Stimulated activated memory B cell treated with anti-CD40 and anti-IgM and Interleukin-4, amounts not matched to agents 10 μg/mL and 1 μg/mL and 100 μg/mL, for 72 hours (primary cell): ENCODE measurements around the gene ATL2.

Experiments used
- ATAC-seq: fragments of 150-1000 bp; cut with Tn5 transposase; 2 replicates; pipeline ENCODE4 v1.10.0; 2021
- H3K27ac Mint-ChIP-seq: one replicate; pipeline ENCODE4 v1.8.0; 2022; ENCODE audit warnings: mild to moderate bottlenecking, mixed read lengths
- H3K27me3 Mint-ChIP-seq: one replicate; pipeline ENCODE4 v1.8.0; 2022; ENCODE audit warnings: mixed read lengths
- H3K36me3 Mint-ChIP-seq: one replicate; pipeline ENCODE4 v1.8.0; 2022; ENCODE audit warnings: mixed read lengths
- H3K4me1 Mint-ChIP-seq: one replicate; pipeline ENCODE4 v1.8.0; 2022; ENCODE audit warnings: mixed read lengths
- H3K4me3 Mint-ChIP-seq: one replicate; pipeline ENCODE4 v1.8.0; 2022; ENCODE audit warnings: mild to moderate bottlenecking, moderate library complexity, mixed read lengths
- H3K9me3 Mint-ChIP-seq: one replicate; pipeline ENCODE4 v1.8.0; 2022; ENCODE audit warnings: mixed read lengths

ATL2 gene

DNA sequence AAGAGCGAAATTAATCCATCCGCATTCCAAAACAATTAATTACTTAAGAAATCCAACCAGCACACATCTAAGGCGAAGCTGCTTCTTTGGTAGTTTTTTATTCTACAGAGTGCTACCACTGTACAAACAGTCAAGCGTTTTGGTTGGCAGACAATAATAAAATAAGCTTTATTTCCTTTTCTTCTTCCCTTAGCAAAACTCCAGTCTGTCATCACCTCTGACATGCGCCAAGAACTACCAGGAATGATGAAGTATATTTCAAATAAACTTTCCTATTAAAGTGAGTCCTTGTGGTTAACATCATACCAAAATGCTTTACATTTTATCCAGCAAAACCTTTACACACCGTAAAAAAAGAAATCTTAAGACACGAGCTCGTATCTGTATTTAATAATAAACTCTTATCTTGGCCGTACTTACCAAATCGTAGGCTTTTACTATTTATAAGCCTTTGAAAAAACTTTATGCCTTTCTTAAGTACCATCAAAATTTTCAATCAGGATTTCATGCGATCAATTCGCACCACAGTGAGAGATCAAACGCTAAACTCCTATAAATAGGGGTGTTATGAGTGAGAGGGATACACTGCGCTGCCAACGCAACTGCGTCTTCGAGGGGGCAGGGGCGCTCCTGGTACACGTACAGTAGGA lies 1.3 kb downstream of the ATL2 start:
- Mint-ChIP-seq H3K27me3 (no peaks in the 10 kb centered on the region), H3K4me1 (peaks cover 56% of the 10 kb centered on the region), H3K9me3 (no peaks in the 10 kb centered on the region), H3K4me3 (peak overlapping the region; percentile 88), H3K36me3 (peaks cover 2% of the 10 kb centered on the region), H3K27ac (peak overlapping the region; percentile 88)
- ATAC-seq, result no peak

DNA sequence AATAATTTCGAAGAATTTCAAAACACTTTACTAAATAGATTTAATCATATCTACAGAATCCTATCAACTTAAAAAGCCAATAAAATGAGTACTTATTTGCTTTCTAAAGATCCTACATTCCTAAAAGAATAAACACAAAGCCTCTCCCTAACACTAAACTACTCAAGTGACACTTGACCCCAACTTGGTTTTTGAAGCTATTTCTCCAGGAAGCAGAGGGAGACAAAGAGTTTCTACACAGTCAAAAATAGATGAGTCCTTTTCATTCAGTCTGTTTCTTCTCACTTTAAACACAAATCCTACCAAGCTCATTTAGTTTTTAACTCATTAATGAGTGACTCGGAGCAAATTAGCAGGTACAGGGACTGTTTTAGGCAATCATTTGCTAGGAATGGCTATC lies 2.1 kb downstream of the ATL2 start:
- H3K27ac Mint-ChIP-seq, result peak overlapping the region; percentile 88
- H3K9me3 Mint-ChIP-seq, result no peaks in the 10 kb centered on the region
- H3K4me3 Mint-ChIP-seq, result no peak overlapping the region
- no peaks in the 10 kb centered on the region for H3K27me3 Mint-ChIP-seq
- peaks cover 54% of the 10 kb centered on the region for H3K4me1 Mint-ChIP-seq
- H3K36me3 Mint-ChIP-seq, result peaks cover 5% of the 10 kb centered on the region
- no peak for ATAC-seq

DNA sequence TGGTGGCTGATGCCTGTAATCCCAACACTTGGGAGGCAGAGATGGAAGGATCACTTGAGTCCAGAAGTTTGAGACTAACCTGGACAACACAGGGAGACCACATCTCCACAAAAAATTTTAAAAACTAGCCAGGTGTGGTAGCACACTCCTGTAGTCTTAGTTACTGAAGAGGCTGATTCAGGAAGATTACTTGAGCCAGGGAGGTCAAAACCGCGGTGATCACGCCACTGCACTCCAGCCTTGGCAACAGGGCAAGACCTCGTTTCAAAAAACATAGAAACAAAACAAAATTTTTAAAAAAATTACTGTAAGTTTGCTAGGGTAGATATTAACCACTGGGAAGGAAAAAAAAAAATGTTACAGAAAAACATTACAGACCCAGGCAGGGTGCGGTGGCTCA lies 5.8 kb downstream of the ATL2 start:
- peaks cover 5% of the 10 kb centered on the region for H3K36me3 Mint-ChIP-seq
- no peak overlapping the region for H3K27ac Mint-ChIP-seq
- no peaks in the 10 kb centered on the region for H3K27me3 Mint-ChIP-seq
- no peak for ATAC-seq
- H3K9me3 Mint-ChIP-seq, result no peaks in the 10 kb centered on the region
- no peak overlapping the region for H3K4me3 Mint-ChIP-seq
- H3K4me1 Mint-ChIP-seq, result peaks cover 51% of the 10 kb centered on the region

DNA sequence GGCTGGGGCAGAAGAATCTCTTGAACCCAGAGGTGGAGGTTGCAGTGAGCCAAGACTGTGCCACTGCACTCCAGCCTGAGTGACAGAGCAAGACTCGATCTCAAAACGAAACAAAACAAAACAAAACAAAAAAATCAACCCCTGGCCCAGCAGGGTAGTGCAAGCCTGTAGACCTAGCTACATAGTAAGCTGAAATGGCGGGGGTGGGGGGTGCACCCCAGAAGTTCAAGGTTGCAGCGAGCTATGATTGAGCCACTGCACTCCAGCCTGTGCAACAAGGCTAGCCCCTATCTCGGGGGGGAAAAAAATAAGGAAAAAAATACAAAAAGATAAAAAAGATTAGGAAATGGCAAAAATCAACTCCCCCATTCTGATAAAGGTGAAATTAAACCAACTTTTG lies 6.4 kb downstream of the ATL2 start:
- peaks cover 46% of the 10 kb centered on the region for H3K4me1 Mint-ChIP-seq
- ATAC-seq, result no peak

DNA sequence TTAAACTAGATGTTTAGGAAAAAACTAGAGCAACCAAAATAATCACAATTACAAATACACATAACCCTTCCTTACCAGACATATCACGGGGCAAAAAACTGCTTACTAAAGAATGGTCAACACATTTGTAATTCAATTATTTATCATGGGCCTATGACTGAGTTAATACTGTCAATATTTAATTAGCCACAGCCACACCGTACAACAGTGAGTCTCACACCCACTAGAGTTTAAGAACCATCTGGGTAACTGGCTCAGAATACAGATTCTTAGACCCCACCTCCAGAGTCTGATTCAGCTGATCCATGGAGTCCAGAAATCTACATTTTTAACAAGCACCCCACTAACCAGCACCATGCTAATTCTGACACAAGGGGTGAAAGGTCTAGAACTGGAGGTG lies 14.8 kb downstream of the ATL2 start:
- Mint-ChIP-seq H3K27ac (no peak overlapping the region), H3K36me3 (no peaks in the 10 kb centered on the region), H3K4me1 (peaks cover 32% of the 10 kb centered on the region), H3K27me3 (no peaks in the 10 kb centered on the region), H3K4me3 (no peak overlapping the region), H3K9me3 (no peaks in the 10 kb centered on the region)
- no peak for ATAC-seq

More for the DNA sequence above, 6.4 kb downstream of the ATL2 start:
- no peak overlapping the region for H3K4me3 Mint-ChIP-seq
- peaks cover 5% of the 10 kb centered on the region for H3K36me3 Mint-ChIP-seq
- no peaks in the 10 kb centered on the region for H3K9me3 Mint-ChIP-seq
- no peaks in the 10 kb centered on the region for H3K27me3 Mint-ChIP-seq
- no peak overlapping the region for H3K27ac Mint-ChIP-seq

DNA sequence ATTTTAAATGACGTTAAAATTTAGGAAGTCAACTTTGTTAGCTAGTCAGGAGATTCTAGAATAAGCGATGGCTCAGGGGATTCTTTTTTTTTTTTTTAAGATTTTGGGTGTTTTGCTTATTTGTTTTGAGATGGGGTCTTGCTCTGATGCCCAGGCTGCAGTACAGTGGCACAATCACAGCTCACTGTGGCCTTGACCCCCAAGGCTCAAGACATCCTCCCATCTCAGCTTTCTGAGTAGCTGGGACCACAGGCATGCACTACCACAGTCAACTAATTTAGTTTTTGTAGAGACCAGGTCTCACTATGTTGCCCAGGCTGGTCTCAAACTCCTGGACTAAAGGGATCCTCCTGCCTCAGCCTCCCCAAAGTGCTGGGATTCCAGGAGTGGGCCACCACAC lies 16.9 kb downstream of the ATL2 start:
- Mint-ChIP-seq H3K9me3 (no peaks in the 10 kb centered on the region), H3K4me3 (no peak overlapping the region), H3K36me3 (peaks cover 2% of the 10 kb centered on the region), H3K4me1 (peaks cover 24% of the 10 kb centered on the region), H3K27ac (no peak overlapping the region), H3K27me3 (no peaks in the 10 kb centered on the region)
- no peak for ATAC-seq

DNA sequence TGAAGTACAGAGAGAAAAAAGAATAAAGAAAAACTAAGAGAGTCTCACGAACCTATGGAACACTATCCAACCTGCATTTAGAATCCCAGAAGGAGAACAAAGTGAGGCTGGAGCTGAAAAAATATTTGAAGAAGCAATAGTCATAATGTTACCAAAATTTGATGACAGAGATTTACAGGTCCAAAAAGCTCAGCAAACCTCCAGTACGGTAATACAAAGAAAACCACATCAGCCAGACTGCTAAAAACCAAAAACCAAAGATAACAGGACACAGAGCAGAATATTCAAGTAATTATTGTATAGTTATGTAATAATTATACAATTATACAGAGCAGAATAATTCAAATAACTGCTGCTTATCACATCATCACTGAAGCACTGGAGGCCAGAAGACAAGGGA lies 23.7 kb downstream of the ATL2 start:
- H3K9me3 Mint-ChIP-seq, result no peaks in the 10 kb centered on the region
- no peaks in the 10 kb centered on the region for H3K27me3 Mint-ChIP-seq
- H3K36me3 Mint-ChIP-seq, result peaks cover 26% of the 10 kb centered on the region
- no peak overlapping the region for H3K4me3 Mint-ChIP-seq
- H3K27ac Mint-ChIP-seq, result no peak overlapping the region
- no peak for ATAC-seq
- peaks cover 19% of the 10 kb centered on the region for H3K4me1 Mint-ChIP-seq

DNA sequence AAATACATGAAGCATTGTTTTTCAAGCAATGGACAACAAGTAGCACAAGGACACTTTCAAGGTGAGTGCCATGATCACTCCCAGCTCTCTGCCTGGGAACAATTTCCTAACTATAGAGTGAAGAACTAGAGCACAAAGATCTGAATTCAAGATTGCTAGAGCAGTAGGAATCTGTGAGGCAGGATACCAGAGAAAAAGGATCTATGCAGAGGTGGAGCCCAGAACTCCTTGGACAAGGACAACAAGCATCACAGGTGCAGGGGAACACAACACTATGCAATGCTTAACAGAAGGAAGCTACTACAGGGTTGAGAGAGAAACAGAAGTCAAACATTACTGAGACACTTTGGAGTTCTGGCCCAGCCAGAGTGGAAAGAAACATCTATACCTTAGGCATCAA lies 24.7 kb downstream of the ATL2 start:
- no peak overlapping the region for H3K27ac Mint-ChIP-seq
- H3K4me3 Mint-ChIP-seq, result no peak overlapping the region
- H3K4me1 Mint-ChIP-seq, result peaks cover 19% of the 10 kb centered on the region
- peaks cover 26% of the 10 kb centered on the region for H3K36me3 Mint-ChIP-seq
- no peaks in the 10 kb centered on the region for H3K9me3 Mint-ChIP-seq
- H3K27me3 Mint-ChIP-seq, result no peaks in the 10 kb centered on the region
- ATAC-seq, result no peak

DNA sequence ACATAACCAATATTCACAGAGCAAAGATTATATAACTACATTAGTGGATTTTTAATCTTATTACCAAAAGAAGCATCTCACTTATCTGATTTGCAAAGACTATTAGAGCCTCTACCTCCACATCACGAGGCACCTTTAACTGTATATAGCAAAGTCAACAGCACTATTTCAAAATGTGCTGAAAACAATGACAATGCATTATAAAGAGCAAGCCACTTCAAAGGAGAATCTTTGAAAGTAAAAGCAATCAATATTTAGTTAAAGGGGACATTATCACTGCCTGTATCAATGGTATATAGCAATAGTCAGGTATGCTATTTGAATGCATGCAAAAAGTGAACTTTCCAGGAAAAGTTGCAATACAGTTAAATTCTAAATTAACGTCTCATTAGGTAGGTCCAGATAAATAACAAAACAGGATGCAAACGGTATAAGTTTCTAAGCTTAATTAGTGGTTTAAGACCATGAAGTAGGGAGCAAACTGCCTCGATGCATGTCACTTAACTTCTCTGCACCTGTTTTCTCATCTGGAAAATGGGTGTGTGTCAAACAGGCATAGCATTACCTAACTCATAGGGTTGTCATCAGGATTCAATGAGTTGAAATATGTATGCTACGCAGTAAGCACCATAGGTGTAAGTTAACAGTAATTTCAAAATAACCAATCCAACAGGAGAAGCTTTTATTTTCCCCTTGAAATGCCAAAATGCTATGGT lies 31.6 kb downstream of the ATL2 start:
- H3K4me1 Mint-ChIP-seq, result peaks cover 6% of the 10 kb centered on the region
- peaks cover 4% of the 10 kb centered on the region for H3K9me3 Mint-ChIP-seq
- H3K36me3 Mint-ChIP-seq, result peaks cover 38% of the 10 kb centered on the region
- no peak overlapping the region for H3K27ac Mint-ChIP-seq
- H3K4me3 Mint-ChIP-seq, result no peak overlapping the region
- ATAC-seq, result no peak
- H3K27me3 Mint-ChIP-seq, result no peaks in the 10 kb centered on the region

DNA sequence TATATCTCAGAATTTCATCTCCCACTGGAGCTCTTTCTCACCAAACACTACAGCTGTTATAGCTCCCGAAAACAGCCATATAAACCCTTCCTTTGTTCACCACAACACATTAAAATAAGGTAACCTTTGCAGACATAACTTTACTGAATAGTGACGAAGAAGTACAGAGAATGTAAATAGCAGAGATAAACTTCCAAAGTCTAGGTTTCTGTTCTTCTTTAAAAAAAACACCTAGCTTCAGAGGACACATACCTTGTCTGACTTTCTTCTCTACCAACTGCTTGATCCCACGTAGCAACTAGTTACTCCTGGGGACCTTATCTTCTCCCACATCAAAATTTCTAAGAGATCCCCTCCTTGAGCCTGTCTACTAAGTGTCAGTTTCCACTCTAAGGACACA lies 32.3 kb downstream of the ATL2 start:
- Mint-ChIP-seq H3K4me3 (no peak overlapping the region), H3K9me3 (peaks cover 4% of the 10 kb centered on the region), H3K4me1 (peaks cover 6% of the 10 kb centered on the region), H3K36me3 (peaks cover 37% of the 10 kb centered on the region), H3K27ac (no peak overlapping the region), H3K27me3 (no peaks in the 10 kb centered on the region)
- peak; percentile 59 for ATAC-seq

DNA sequence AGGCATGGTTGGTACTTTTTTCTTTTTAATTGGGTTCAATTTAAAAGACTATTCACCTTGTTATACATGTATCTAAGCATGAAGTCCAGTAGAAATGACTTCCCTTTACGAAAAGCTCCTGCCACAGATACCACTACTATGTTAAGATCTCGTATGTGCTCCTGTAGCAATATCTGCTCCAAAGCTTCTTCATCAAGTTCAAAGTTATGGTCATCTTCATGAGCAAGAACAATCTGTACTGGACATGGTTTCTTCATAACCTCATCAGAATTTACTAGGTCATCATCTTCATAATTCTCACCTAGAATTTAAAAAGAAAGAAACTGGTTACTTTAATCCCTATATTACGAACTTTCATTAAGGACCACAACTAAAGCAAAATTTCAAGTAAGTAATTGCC lies 33.9 kb downstream of the ATL2 start:
- no peak overlapping the region for H3K27ac Mint-ChIP-seq
- H3K4me1 Mint-ChIP-seq, result peaks cover 6% of the 10 kb centered on the region
- peaks cover 49% of the 10 kb centered on the region for H3K36me3 Mint-ChIP-seq
- ATAC-seq, result no peak
- no peaks in the 10 kb centered on the region for H3K27me3 Mint-ChIP-seq
- no peak overlapping the region for H3K4me3 Mint-ChIP-seq
- peaks cover 4% of the 10 kb centered on the region for H3K9me3 Mint-ChIP-seq

DNA sequence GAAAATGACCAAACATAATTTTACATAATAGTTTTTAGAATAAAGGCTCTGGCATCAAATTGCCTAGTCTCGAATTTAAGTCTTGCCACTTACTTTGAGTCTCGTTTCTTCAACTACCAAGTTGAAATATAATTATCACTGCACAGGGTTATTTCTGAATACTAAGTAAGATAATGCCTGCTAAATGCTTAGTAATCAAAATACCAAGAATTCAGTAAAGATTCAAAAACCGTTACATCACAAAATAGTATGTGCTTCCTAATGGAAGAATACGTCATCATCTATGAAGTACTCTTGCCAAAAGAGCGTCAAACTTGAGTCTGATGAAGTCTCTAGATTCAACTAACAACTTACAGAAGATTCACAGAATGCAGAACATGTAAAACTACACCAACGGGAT lies 40.5 kb downstream of the ATL2 start:
- Mint-ChIP-seq H3K4me1 (no peaks in the 10 kb centered on the region), H3K27ac (no peak overlapping the region), H3K9me3 (no peaks in the 10 kb centered on the region), H3K27me3 (no peaks in the 10 kb centered on the region), H3K4me3 (no peak overlapping the region), H3K36me3 (peaks cover 45% of the 10 kb centered on the region)
- no peak for ATAC-seq

DNA sequence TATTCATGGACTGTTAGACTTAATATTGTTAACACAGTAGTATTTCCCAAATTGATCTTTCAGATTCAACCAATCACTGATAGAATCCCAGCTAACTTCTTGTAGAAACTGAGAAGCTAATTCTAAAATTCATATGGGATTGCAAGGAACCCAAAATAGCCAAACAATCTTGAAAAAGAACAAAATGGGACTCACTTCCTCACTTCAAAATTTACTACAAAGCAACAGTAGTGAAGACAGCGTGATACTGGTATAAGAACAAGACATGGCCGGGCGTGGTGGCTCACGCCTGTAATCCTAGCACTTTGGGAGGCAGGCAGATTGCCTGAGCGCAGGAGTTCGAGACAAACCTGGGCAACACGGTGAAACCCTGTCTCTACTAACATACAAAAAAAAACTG lies 46.3 kb downstream of the ATL2 start:
- H3K27ac Mint-ChIP-seq, result no peak overlapping the region
- peaks cover 28% of the 10 kb centered on the region for H3K4me1 Mint-ChIP-seq
- H3K9me3 Mint-ChIP-seq, result peaks cover 5% of the 10 kb centered on the region
- H3K4me3 Mint-ChIP-seq, result no peak overlapping the region
- H3K36me3 Mint-ChIP-seq, result peaks cover 54% of the 10 kb centered on the region
- ATAC-seq, result no peak
- H3K27me3 Mint-ChIP-seq, result no peaks in the 10 kb centered on the region

DNA sequence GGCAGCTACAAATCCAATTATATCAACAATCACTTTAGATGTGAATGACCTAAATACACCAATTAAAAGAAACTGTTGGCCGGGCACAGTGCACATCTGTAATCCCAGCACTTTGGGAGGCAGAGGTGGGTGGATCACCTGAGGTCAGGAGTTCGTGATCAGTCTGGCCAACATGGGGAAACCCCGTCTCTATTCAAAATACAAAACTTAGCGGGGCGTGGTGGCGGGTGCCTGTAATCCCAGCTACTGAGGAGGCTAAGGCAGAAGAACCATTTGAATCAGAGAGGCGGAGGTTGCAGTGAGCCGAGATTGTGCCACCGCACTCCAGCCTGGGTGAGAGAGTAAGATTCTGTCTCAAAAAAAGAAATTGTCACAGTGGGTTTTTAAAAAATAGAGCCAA lies 49.5 kb downstream of the ATL2 start:
- Mint-ChIP-seq H3K9me3 (peaks cover 5% of the 10 kb centered on the region), H3K27ac (no peak overlapping the region), H3K36me3 (peaks cover 59% of the 10 kb centered on the region), H3K27me3 (no peaks in the 10 kb centered on the region), H3K4me1 (peaks cover 30% of the 10 kb centered on the region), H3K4me3 (no peak overlapping the region)
- no peak for ATAC-seq

DNA sequence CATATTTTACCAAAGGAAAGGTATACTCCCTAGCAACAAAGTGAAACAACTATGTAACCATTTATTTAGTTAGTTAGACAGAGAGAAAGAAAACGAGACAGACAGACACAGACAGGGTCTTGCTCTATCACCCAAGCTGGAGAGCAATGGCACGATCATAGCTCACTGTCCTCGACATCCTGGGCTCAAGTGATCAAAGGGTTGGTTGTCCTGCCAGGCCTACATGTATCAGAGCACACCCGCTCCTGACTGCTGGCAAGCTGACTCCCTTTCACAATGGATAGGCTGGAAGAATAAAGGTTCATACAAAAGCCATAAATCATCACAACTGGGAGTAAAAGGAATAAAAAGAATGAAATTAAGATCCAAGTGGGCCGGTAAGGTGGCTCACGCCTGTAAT lies 53.5 kb downstream of the ATL2 start:
- ATAC-seq, result no peak
- Mint-ChIP-seq H3K27ac (no peak overlapping the region), H3K4me1 (peaks cover 27% of the 10 kb centered on the region), H3K9me3 (peaks cover under 1% of the 10 kb centered on the region), H3K36me3 (peaks cover 51% of the 10 kb centered on the region), H3K4me3 (no peak overlapping the region), H3K27me3 (no peaks in the 10 kb centered on the region)

DNA sequence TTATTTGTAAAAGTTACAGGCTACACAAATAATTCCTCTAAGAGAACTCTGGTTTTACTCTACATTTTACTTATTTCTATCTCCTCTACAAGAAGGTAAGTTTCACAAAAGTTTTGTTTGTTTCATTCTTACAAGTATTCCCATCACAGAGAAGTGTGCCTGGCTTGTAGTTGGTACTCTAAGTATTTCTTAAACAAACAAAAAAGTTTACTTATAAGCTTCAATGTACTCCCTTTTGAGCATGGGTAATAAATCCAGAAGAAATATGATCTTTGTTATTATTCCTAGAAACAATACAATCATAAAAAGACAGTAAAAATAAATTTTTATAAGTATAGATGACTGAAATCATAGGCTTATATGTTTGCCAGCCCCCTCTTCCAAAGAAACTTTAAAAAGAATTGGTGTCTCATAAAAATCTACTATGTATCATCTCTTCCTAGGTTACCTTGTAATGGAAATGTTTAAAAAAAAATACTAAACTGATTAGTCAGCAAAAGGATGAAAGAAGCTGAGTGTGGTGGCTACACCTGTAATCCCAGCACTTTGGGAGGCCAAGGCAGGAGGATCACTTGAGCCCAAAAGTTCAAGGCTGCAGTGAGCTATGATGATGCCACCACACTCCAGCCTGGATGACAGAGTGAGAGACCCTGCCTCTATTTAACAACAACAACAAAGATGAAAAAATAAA lies 54.7 kb downstream of the ATL2 start:
- Mint-ChIP-seq H3K4me1 (peaks cover 17% of the 10 kb centered on the region), H3K36me3 (peaks cover 39% of the 10 kb centered on the region), H3K27ac (no peak overlapping the region), H3K4me3 (no peak overlapping the region), H3K27me3 (no peaks in the 10 kb centered on the region), H3K9me3 (no peaks in the 10 kb centered on the region)
- ATAC-seq, result no peak
